ENCODE results near the gene RHO.

RHO gene

GRCh38 chr3:129539206-129539605 lies 10.8 kb downstream of the RHO start:
- H4K20me1 ChIP-seq (ENCODE audit: insufficient read depth, low read length), result no peaks in the 10 kb centered on the region
- H3F3A ChIP-seq (ENCODE audit: insufficient read depth, low read length), result no peaks in the 10 kb centered on the region

GRCh38 chr3:129540776-129541516 lies 12.5 kb downstream of the RHO start:
- Histone ChIP-seq H3K4me2 (ENCODE audit: low read length) (no peak overlapping the region), H3K9ac (ENCODE audit: low read length) (no peak overlapping the region), H3K27ac (ENCODE audit: low read depth, low read length, poor library complexity, severe bottlenecking) (no peak overlapping the region), H2AFZ (ENCODE audit: low read length) (no peak overlapping the region), H3K36me3 (ENCODE audit: insufficient read depth, low read length) (no peaks in the 10 kb centered on the region), H4K20me1 (ENCODE audit: insufficient read depth, low read length) (no peaks in the 10 kb centered on the region), H3K79me2 (ENCODE audit: insufficient read depth, low read length) (no peaks in the 10 kb centered on the region), H3F3A (ENCODE audit: insufficient read depth, low read length) (no peaks in the 10 kb centered on the region), H3K9me2 (ENCODE audit: low read depth, low read length) (no peaks in the 10 kb centered on the region), H3K4me3 (ENCODE audit: low read depth, low read length, poor library complexity, severe bottlenecking) (no peak overlapping the region), H3K27me3 (ENCODE audit: insufficient read depth, low read length) (peaks cover 4% of the 10 kb centered on the region; the same call in 1 of the 2 replicates), H3K9me3 (ENCODE audit: low read length) (no peaks in the 10 kb centered on the region), H3K4me1 (ENCODE audit: insufficient read depth, low read length, severe bottlenecking) (no peaks in the 10 kb centered on the region)
- TF ChIP-seq EZH2 (IDR thresholded peaks at IDR 0.05; ENCODE audit: borderline replicate concordance, low read length), result no peak
- TF ChIP-seq CTCF (IDR thresholded peaks at IDR 0.05; ENCODE audit: low read length), result no peak

More at GRCh38 chr3:129539206-129539605, 10.8 kb downstream of the RHO start:
- Histone ChIP-seq H3K4me3 (ENCODE audit: low read depth, low read length, poor library complexity, severe bottlenecking) (no peak overlapping the region), H3K27me3 (ENCODE audit: insufficient read depth, low read length) (0 out of 2 replicates have a peak, but pooled peaks cover 4% of the 10 kb centered on the region), H3K9me3 (ENCODE audit: low read length) (no peaks in the 10 kb centered on the region), H3K27ac (ENCODE audit: low read depth, low read length, poor library complexity, severe bottlenecking) (no peak overlapping the region), H2AFZ (ENCODE audit: low read length) (no peak overlapping the region), H3K79me2 (ENCODE audit: insufficient read depth, low read length) (no peaks in the 10 kb centered on the region), H3K4me2 (ENCODE audit: low read length) (no peak overlapping the region), H3K36me3 (ENCODE audit: insufficient read depth, low read length) (no peaks in the 10 kb centered on the region), H3K9ac (ENCODE audit: low read length) (no peak overlapping the region), H3K9me2 (ENCODE audit: low read depth, low read length) (no peaks in the 10 kb centered on the region), H3K4me1 (ENCODE audit: insufficient read depth, low read length, severe bottlenecking) (no peaks in the 10 kb centered on the region)
- no peak for TF ChIP-seq CTCF (IDR thresholded peaks at IDR 0.05; ENCODE audit: low read length)
- no peak for TF ChIP-seq EZH2 (IDR thresholded peaks at IDR 0.05; ENCODE audit: borderline replicate concordance, low read length)

- Histone ChIP-seq H3K9me3 (ENCODE audit: low read length) (no peaks in the 10 kb centered on the region), H3K27me3 (ENCODE audit: insufficient read depth, low read length) (peaks cover 4% of the 10 kb centered on the region; the same call in 1 of the 2 replicates), H2AFZ (ENCODE audit: low read length) (no peak overlapping the region), H3K9me2 (ENCODE audit: low read depth, low read length) (no peaks in the 10 kb centered on the region), H3K36me3 (ENCODE audit: insufficient read depth, low read length) (no peaks in the 10 kb centered on the region), H3K4me2 (ENCODE audit: low read length) (no peak overlapping the region), H3K27ac (ENCODE audit: low read depth, low read length, poor library complexity, severe bottlenecking) (no peak overlapping the region), H3K4me3 (ENCODE audit: low read depth, low read length, poor library complexity, severe bottlenecking) (no peak overlapping the region), H3K79me2 (ENCODE audit: insufficient read depth, low read length) (no peaks in the 10 kb centered on the region), H3K4me1 (ENCODE audit: insufficient read depth, low read length, severe bottlenecking) (no peaks in the 10 kb centered on the region), H4K20me1 (ENCODE audit: insufficient read depth, low read length) (no peaks in the 10 kb centered on the region), H3F3A (ENCODE audit: insufficient read depth, low read length) (no peaks in the 10 kb centered on the region), H3K9ac (ENCODE audit: low read length) (no peak overlapping the region)
- no peak for TF ChIP-seq EZH2 (IDR thresholded peaks at IDR 0.05; ENCODE audit: borderline replicate concordance, low read length)
- TF ChIP-seq CTCF (IDR thresholded peaks at IDR 0.05; ENCODE audit: low read length), result no peak
These were observed 14.3 kb downstream of the RHO start for GRCh38 chr3:129542747-129543146.
